HG02973 (cell line): ENCODE measurements around the gene ARHGAP32.
A peak's percentile ranks its signal among the peaks of the same experiment; 100 is the strongest.

Source experiments
- ATAC-seq: cut with Tn5 transposase; IDR thresholded peaks from one replicate; pipeline ENCODE4 v1.9.1; 2021; ENCODE audit warnings: moderate library complexity; ENCODE audit not compliant: unreplicated experiment

The ARHGAP32 gene

GRCh38 chr11:129117595-129118350 lies 74.4 kb downstream of the ARHGAP32 start:
- peak; percentile 88 for ATAC-seq

GRCh38 chr11:129115652-129116586 lies 76.2 kb downstream of the ARHGAP32 start:
- no peak for ATAC-seq

- no peak for ATAC-seq
Measured at GRCh38 chr11:129109701-129110100, 82.4 kb downstream of the ARHGAP32 start.

GRCh38 chr11:129106788-129107187 lies 85.3 kb downstream of the ARHGAP32 start:
- no peak for ATAC-seq

GRCh38 chr11:129102756-129103155 lies 89.4 kb downstream of the ARHGAP32 start:
- no peak for ATAC-seq

GRCh38 chr11:129102225-129102624 lies 89.9 kb downstream of the ARHGAP32 start:
- no peak for ATAC-seq

GRCh38 chr11:129093283-129093682 lies 98.8 kb downstream of the ARHGAP32 start:
- no peak for ATAC-seq

GRCh38 chr11:129090056-129090455 lies 102.1 kb downstream of the ARHGAP32 start:
- no peak for ATAC-seq

- no peak for ATAC-seq
Measured at GRCh38 chr11:129089279-129089678, 102.8 kb downstream of the ARHGAP32 start.

GRCh38 chr11:129086976-129087375 lies 105.1 kb downstream of the ARHGAP32 start:
- no peak for ATAC-seq

GRCh38 chr11:129077191-129077590 lies 114.9 kb downstream of the ARHGAP32 start:
- no peak for ATAC-seq

GRCh38 chr11:129075757-129076156 lies 116.4 kb downstream of the ARHGAP32 start:
- ATAC-seq, result no peak

- no peak for ATAC-seq
Measured at GRCh38 chr11:129067454-129067853, 124.7 kb downstream of the ARHGAP32 start.

- no peak for ATAC-seq
Measured at GRCh38 chr11:129066229-129066628, 125.9 kb downstream of the ARHGAP32 start.

- no peak for ATAC-seq
Measured at GRCh38 chr11:129063118-129063517, 129.0 kb downstream of the ARHGAP32 start.

GRCh38 chr11:129061492-129062230 lies 130.5 kb downstream of the ARHGAP32 start:
- no peak for ATAC-seq

GRCh38 chr11:129056916-129057315 lies 135.2 kb downstream of the ARHGAP32 start:
- no peak for ATAC-seq

GRCh38 chr11:129055196-129055595 lies 136.9 kb downstream of the ARHGAP32 start:
- no peak for ATAC-seq

- no peak for ATAC-seq
Measured at GRCh38 chr11:129048911-129049310, 143.2 kb downstream of the ARHGAP32 start.

GRCh38 chr11:129045150-129045549 lies 147.0 kb downstream of the ARHGAP32 start:
- ATAC-seq, result no peak

GRCh38 chr11:129042503-129042902 lies 149.6 kb downstream of the ARHGAP32 start:
- ATAC-seq, result no peak
